GM18861 (cell line): Measurements from ENCODE around the gene NFATC2.

Experiments used
- ATAC-seq: cut with Tn5 transposase; IDR thresholded peaks from one replicate; pipeline ENCODE4 v1.9.1; 2021; ENCODE audit not compliant: unreplicated experiment

NFATC2 gene

DNA sequence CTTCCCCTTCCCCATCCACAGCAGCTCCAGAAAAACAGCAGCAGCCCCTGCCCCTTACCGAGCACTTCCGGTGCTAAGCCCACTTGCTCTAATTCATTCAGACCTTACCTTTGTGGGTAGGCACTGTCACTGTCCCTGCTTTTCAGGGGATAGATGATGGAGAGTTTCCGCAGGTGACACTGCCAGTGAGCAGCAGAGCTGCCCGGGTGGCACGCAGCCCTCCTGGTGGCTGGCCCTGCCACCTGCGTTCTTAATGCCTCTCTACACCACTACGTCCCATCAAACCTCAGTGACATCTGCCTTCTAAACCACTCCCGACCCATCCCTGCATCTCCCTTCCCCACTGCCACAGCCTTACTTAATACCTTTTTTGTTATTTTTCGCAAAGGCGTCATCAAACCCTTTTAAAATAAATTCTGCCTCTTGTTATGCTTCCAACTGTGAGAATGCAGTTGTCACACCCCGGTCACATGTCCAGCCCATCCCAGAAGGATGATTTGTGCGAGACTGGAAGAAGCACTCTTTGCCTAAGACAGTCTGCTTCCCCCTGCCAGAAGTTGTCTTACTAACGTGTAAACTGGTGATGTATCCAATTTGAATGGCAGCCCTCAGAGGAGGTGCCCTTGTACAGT, 89.7 kb downstream of the NFATC2 start:
- no peak for ATAC-seq

DNA sequence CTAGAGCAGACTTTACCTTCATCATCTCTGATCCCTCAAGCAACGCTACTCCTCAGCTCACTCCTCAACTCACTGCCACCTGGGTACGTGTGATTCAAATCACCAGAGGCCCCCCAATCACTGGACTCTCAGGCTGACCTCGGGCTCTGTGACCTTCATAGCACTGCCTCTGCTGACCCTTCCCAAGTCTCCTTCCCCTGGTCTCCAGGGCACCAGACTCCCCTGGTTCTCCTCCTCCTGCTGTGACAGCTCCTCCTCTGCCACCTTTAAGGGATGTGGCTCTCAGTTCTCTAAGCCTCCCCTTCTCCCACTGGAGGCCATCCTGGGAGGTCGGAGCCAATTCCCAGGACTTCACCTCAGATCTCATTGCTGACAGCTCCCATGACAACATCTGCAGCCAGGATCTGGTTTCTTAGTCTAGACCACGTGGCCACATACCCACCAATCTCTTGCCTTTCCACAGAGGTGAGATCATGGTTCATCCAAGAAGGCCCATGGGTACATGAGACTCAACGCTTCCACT, 90.4 kb downstream of the NFATC2 start:
- no peak for ATAC-seq

GRCh38 chr20:51451484-51451883, 91.0 kb downstream of the NFATC2 start:
- ATAC-seq: no peak

- no peak for ATAC-seq
Measured at GRCh38 chr20:51450984-51451383, 91.5 kb downstream of the NFATC2 start.

DNA sequence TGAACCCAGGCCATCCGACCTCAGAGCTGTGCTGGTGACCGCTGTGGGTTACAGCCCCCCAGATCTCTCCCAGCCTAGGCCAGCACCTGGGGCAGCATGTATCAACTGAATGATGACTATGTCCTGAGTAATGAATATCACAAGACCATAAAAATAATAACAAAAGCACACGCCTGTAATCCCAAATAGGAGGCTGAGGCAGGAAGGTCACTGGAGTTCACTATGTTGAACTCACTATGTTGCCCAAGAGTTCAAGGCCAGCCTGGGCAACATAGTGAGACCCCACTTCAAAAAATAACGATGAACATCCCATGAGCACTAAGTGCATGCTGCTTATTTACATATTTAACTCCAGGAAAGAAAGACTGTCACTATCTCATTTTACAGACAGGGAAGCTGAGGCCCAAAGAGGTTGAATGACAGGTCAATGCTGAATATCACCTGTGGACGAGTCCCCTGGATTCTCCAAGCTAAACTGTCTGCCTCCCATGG, 92.3 kb downstream of the NFATC2 start:
- no peak for ATAC-seq

DNA sequence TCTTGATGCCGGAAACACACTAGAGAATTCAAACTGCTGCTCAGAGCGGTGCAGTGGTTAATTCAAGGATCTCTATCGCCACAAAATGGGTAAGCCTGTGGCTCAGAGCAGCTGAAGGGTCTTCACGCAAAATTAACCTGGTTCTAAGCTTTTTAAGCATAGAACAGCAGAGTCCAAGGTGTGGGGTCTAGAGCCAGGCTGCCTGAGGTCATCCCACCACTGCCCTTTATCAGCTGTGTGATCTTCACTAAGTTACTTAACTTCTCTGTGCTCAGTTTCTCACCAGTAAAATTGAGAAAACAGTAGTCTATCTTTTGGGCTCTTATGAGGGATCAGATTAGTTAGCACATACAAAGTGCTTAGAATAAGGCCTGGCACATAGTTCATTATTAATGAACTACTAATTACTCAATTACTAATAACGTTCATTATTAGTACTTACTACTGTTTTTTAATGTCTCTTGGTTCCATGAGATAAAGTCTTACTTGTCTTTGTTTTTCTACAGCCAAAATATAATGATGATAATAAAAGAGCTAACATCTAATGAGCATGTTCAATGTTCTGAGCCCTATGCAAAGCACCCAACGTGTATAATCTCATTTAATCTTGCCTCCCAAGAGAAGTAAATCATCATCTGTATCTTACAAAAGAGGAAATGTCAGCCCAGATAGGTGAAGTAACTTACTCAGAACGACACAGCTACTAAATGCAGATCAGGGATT, 92.9 kb downstream of the NFATC2 start:
- no peak for ATAC-seq

GRCh38 chr20:51447765-51448148, 94.8 kb downstream of the NFATC2 start:
- no peak for ATAC-seq

DNA sequence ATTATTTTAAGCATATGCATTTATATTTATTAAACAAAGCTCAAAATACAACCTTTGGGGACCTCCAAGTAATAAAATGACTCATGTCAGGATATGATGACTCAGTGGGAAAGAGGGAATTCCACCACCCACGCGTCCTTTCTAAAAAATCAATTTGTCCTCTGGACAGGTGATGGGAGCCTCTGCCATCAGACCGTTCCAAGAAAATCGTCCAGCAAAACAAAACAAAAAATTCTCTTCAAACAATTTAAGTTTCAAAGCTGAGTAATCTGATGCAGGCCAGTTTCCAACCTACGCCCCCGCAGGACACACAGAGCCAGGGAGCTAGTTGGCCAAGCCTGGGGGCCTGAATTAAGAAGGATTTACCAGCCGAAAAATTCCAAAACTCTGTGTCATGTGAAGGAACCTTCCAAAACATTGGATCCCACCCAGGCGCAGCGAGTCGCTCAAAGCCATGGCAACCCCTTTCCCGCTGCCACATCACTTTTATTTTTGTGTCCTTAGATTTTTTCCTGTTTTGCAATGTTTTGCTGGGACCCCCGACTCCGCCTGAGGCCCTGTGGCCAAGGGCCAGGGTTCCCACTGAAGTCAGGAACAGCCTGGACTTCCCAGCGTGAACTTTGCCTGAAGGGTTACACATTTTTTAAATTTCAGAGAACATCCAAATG, 95.3 kb downstream of the NFATC2 start:
- no peak for ATAC-seq

DNA sequence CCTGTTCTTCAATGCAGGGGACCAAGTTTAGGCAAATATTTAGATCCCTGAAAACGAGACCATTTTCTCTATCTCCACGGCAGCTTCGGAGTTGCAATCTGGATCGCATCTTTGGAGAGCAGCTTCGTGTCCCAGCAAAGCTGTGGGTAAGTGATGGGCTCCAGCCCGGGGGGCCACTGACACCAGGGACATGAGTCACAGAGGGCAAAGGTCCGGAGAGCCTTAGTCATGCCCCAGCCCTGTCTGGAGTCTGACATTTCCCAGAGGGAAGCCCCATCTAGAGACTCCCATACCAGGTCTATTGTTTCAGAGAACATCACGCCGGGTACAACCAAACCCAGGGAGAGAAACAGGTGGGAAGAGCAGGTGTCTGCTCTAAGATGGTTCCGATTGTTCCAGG, 95.9 kb downstream of the NFATC2 start:
- ATAC-seq: no peak

- no peak for ATAC-seq
Measured at GRCh38 chr20:51446230-51446629, 96.3 kb downstream of the NFATC2 start.

DNA sequence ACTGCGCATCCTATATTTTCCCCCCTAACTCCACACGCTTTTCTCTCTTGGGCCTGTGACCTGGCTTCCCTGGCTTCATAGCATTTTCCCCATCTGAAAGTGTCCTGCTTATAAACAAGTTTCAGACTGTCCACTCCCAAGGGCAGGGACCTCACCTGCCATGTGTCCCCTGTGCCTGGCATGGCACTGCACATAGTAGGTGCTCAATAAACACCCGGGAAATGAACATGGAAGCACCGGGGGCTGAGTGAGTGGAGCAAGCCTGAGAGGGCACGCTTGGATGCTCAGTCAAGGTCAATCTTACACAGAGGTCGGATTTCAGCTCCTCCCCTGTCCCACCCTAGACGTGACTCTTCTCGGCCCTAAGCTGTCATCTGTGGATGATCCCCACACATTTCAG, 96.9 kb downstream of the NFATC2 start:
- no peak for ATAC-seq

GRCh38 chr20:51444922-51445438, 97.5 kb downstream of the NFATC2 start:
- ATAC-seq: no peak

GRCh38 chr20:51444467-51444866, 98.1 kb downstream of the NFATC2 start:
- ATAC-seq: no peak

GRCh38 chr20:51442602-51443001, 99.9 kb downstream of the NFATC2 start:
- ATAC-seq: no peak

DNA sequence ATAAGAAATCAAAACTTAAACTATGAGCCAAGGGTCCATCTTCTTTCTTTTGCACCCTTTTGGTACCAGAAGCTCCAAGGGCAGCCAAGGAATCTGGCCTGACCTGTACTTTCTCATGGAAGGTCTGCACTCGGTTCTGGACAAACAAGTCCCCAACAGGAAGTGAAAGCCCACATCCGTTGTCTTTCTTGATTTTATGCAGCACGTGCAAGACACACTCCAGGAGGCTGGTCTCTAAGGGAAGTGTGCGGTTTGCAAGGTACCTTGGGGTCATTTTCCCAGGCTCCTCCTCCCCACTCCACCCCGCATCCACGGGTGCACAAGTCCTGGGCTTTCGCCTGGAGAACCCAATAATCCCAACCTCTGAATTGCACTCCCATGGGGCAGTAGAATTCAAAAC, 101.9 kb downstream of the NFATC2 start:
- ATAC-seq: no peak

DNA sequence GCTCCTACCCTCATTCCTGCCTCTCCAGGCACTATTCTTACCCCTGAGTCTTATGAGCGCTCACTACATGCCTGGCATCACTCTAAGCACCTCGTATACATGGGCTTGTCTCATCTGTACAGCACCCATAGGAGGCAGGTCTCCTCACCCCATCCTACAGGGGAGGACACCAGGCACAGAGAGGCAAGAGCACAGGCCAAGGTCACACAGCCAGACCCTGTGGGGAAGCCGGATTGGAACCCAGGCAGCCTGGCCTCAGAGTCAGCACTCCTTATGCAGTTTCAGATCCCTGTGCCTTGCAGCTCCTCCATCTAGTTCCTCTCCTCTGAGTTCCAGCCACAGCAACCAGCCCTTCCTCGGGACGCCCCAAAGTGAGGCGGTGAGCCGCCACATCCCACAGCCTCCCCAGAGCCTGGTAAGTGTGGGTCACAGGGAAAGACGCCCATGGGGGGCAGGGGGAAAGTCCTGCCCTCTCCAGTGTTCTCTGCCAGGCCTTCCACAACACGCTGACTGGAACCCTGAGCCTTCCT, 103.3 kb downstream of the NFATC2 start:
- ATAC-seq: no peak

DNA sequence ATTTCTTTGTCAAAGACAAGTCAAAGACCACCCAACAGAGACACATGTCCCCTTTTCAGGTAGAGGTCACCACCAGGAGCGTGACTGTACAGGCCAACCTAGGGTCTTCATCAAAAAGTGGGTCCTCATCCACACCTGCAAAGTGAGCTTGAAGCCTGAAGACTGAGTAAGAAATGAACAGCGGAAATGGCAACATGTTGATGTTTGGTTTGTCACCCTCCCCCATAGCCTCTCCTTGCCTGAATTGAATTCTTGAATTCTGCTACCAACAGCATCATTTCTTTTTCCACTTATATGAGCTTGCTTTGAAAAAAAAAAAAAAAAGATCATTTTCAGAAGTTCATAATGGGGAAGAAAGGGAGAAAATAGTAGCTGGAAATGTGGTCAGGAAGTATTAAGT, 104.4 kb downstream of the NFATC2 start:
- ATAC-seq: no peak

DNA sequence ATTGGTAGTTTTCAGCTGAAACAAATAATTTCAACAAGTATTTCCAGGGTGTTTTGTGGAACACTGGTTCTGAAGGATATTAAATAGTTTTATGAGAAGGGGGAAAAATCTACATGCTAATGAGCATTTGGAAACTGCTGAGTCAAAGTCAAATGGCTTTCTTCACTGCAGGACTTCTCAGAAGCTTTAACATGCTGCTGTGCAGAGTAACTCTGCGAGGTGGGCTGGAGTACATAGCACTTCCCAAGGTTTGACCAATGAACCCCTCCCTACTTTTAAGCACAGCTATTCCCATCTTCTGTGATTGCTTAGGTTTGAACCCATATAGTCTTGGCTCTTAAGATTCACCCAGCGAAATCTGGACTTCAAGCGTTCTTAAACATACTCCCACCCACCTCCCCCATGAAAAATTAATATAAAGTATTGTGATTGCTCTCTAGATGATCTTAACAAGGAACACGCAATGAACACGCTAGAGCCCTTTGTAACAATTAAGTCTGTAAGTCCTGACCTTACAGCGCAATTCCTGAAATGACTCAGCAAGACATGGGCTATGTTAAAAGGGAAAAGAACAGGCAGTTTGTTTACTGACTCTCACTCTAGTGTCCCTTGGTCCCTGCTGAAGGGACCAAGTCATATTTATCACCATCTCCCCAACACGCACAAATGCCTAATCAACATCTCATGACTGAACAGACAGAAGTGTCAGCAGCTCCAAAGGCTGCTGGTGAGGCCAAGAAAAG, 105.2 kb downstream of the NFATC2 start:
- ATAC-seq: no peak

- no peak for ATAC-seq
Measured at GRCh38 chr20:51434580-51435247, 107.8 kb downstream of the NFATC2 start.

- ATAC-seq: no peak
Measured at GRCh38 chr20:51434026-51434425, 108.5 kb downstream of the NFATC2 start.
